ENCODE measurements around the gene PRKG1. TPM values are rescaled to one million over a fixed set of nuclear protein-coding genes. Genes with fewer than 3 reads are reported as not detected.

The PRKG1 gene
- total RNA-seq, 2 experiments from 2014 or later = not detected

- H3K27ac Mint-ChIP-seq = no peak overlapping the region
- H3K9me3 Mint-ChIP-seq (ENCODE audit: low read depth) = no peaks in the 10 kb centered on the region
These were observed 427.1 kb downstream of the PRKG1 start for GRCh38 chr10:51501396-51501795.

GRCh38 chr10:51502124-51502523 is 427.8 kb downstream of the PRKG1 start:
- CTCF ChIA-PET = no interaction called here
- ATAC-seq (no peak), DNase-seq (no peak)
- Mint-ChIP-seq H3K27ac (no peak overlapping the region), H3K4me3 (no peak overlapping the region), H3K27me3 (no peaks in the 10 kb centered on the region), H3K4me1 (no peaks in the 10 kb centered on the region), H3K36me3 (no peaks in the 10 kb centered on the region), H3K9me3 (ENCODE audit: low read depth) (no peaks in the 10 kb centered on the region)

More at GRCh38 chr10:51501396-51501795, 427.1 kb downstream of the PRKG1 start:
- ATAC-seq = no peak
- H3K27me3 Mint-ChIP-seq = no peaks in the 10 kb centered on the region
- no peak for DNase-seq
- no peak overlapping the region for H3K4me3 Mint-ChIP-seq
- CTCF ChIA-PET = no interaction called here
- no peaks in the 10 kb centered on the region for H3K4me1 Mint-ChIP-seq
- H3K36me3 Mint-ChIP-seq = no peaks in the 10 kb centered on the region

- CTCF ChIA-PET = no interaction called here
- no peaks in the 10 kb centered on the region for H3K4me1 Mint-ChIP-seq
- H3K27me3 Mint-ChIP-seq = no peaks in the 10 kb centered on the region
- no peak for DNase-seq
- H3K9me3 Mint-ChIP-seq (ENCODE audit: low read depth) = no peaks in the 10 kb centered on the region
- no peak overlapping the region for H3K27ac Mint-ChIP-seq
- no peaks in the 10 kb centered on the region for H3K36me3 Mint-ChIP-seq
- no peak for ATAC-seq
- H3K4me3 Mint-ChIP-seq = no peak overlapping the region
These were observed 429.1 kb downstream of the PRKG1 start for GRCh38 chr10:51503378-51503777.

- ATAC-seq = no peak
- CTCF ChIA-PET = no interaction called here
- no peaks in the 10 kb centered on the region for H3K9me3 Mint-ChIP-seq (ENCODE audit: low read depth)
These were observed 433.2 kb downstream of the PRKG1 start for GRCh38 chr10:51507476-51507875.

GRCh38 chr10:51508156-51508555 is 433.9 kb downstream of the PRKG1 start:
- CTCF ChIA-PET = no interaction called here
- ATAC-seq = no peak
- Mint-ChIP-seq H3K4me1 (no peaks in the 10 kb centered on the region), H3K9me3 (ENCODE audit: low read depth) (no peaks in the 10 kb centered on the region), H3K27ac (no peak overlapping the region), H3K4me3 (no peak overlapping the region), H3K36me3 (no peaks in the 10 kb centered on the region), H3K27me3 (no peaks in the 10 kb centered on the region)
- no peak for DNase-seq

More at GRCh38 chr10:51507476-51507875, 433.2 kb downstream of the PRKG1 start:
- no peaks in the 10 kb centered on the region for H3K36me3 Mint-ChIP-seq
- H3K27me3 Mint-ChIP-seq = no peaks in the 10 kb centered on the region
- H3K4me1 Mint-ChIP-seq = no peaks in the 10 kb centered on the region
- H3K4me3 Mint-ChIP-seq = no peak overlapping the region
- no peak for DNase-seq
- no peak overlapping the region for H3K27ac Mint-ChIP-seq

- H3K4me3 Mint-ChIP-seq = no peak overlapping the region
- no peaks in the 10 kb centered on the region for H3K4me1 Mint-ChIP-seq
- ATAC-seq (no peak), DNase-seq (no peak)
- H3K9me3 Mint-ChIP-seq (ENCODE audit: low read depth) = no peaks in the 10 kb centered on the region
- H3K27ac Mint-ChIP-seq = no peak overlapping the region
- no peaks in the 10 kb centered on the region for H3K27me3 Mint-ChIP-seq
- H3K36me3 Mint-ChIP-seq = no peaks in the 10 kb centered on the region
- CTCF ChIA-PET = no interaction called here
These were observed 435.9 kb downstream of the PRKG1 start for GRCh38 chr10:51510231-51510630.

GRCh38 chr10:51521605-51522004 is 447.3 kb downstream of the PRKG1 start:
- ATAC-seq (no peak), DNase-seq (no peak)
- CTCF ChIA-PET = no interaction called here
- Mint-ChIP-seq H3K36me3 (no peaks in the 10 kb centered on the region), H3K27ac (no peak overlapping the region), H3K4me1 (no peaks in the 10 kb centered on the region), H3K9me3 (ENCODE audit: low read depth) (no peaks in the 10 kb centered on the region), H3K4me3 (no peak overlapping the region), H3K27me3 (peaks cover 2% of the 10 kb centered on the region)

GRCh38 chr10:51522858-51523257 is 448.6 kb downstream of the PRKG1 start:
- Mint-ChIP-seq H3K27me3 (peaks cover 9% of the 10 kb centered on the region), H3K27ac (no peak overlapping the region), H3K36me3 (no peaks in the 10 kb centered on the region), H3K4me3 (no peak overlapping the region), H3K9me3 (ENCODE audit: low read depth) (no peaks in the 10 kb centered on the region), H3K4me1 (no peaks in the 10 kb centered on the region)
- DNase-seq (no peak), ATAC-seq (no peak)
- CTCF ChIA-PET = no interaction called here

GRCh38 chr10:51523440-51523839 is 449.2 kb downstream of the PRKG1 start:
- Mint-ChIP-seq H3K4me1 (no peaks in the 10 kb centered on the region), H3K27me3 (peaks cover 13% of the 10 kb centered on the region), H3K36me3 (no peaks in the 10 kb centered on the region), H3K9me3 (ENCODE audit: low read depth) (no peaks in the 10 kb centered on the region), H3K27ac (no peak overlapping the region), H3K4me3 (no peak overlapping the region)
- CTCF ChIA-PET = no interaction called here
- no peak for ATAC-seq
- no peak for DNase-seq

- no peak overlapping the region for H3K27ac Mint-ChIP-seq
- CTCF ChIA-PET = no interaction called here
- ATAC-seq (no peak), DNase-seq (no peak)
- no peaks in the 10 kb centered on the region for H3K9me3 Mint-ChIP-seq (ENCODE audit: low read depth)
- no peak overlapping the region for H3K4me3 Mint-ChIP-seq
- H3K4me1 Mint-ChIP-seq = no peaks in the 10 kb centered on the region
- H3K27me3 Mint-ChIP-seq = peaks cover 13% of the 10 kb centered on the region
- H3K36me3 Mint-ChIP-seq = no peaks in the 10 kb centered on the region
These were observed 449.8 kb downstream of the PRKG1 start for GRCh38 chr10:51524041-51524440.

- H3K4me3 Mint-ChIP-seq = no peak overlapping the region
- H3K27ac Mint-ChIP-seq = no peak overlapping the region
- H3K9me3 Mint-ChIP-seq (ENCODE audit: low read depth) = no peaks in the 10 kb centered on the region
- DNase-seq (no peak), ATAC-seq (no peak)
- H3K27me3 Mint-ChIP-seq = peaks cover 14% of the 10 kb centered on the region
- no peaks in the 10 kb centered on the region for H3K4me1 Mint-ChIP-seq
- H3K36me3 Mint-ChIP-seq = no peaks in the 10 kb centered on the region
- CTCF ChIA-PET = no interaction called here
These were observed 453.4 kb downstream of the PRKG1 start for GRCh38 chr10:51527522-51528219.

- no peak overlapping the region for H3K4me3 Mint-ChIP-seq
- H3K27me3 Mint-ChIP-seq = peaks cover 15% of the 10 kb centered on the region
- CTCF ChIA-PET = no interaction called here
These were observed 454.2 kb downstream of the PRKG1 start for GRCh38 chr10:51528527-51528926.

GRCh38 chr10:51530541-51530940 is 456.3 kb downstream of the PRKG1 start:
- CTCF ChIA-PET = no interaction called here

More at GRCh38 chr10:51528527-51528926, 454.2 kb downstream of the PRKG1 start:
- Mint-ChIP-seq H3K4me1 (no peaks in the 10 kb centered on the region), H3K27ac (no peak overlapping the region), H3K9me3 (ENCODE audit: low read depth) (no peaks in the 10 kb centered on the region), H3K36me3 (no peaks in the 10 kb centered on the region)
- DNase-seq = no peak
- ATAC-seq = no peak

GRCh38 chr10:51532044-51532443 is 457.8 kb downstream of the PRKG1 start:
- Mint-ChIP-seq H3K4me3 (no peak overlapping the region), H3K9me3 (ENCODE audit: low read depth) (no peaks in the 10 kb centered on the region), H3K27ac (no peak overlapping the region), H3K36me3 (no peaks in the 10 kb centered on the region), H3K27me3 (peaks cover 18% of the 10 kb centered on the region), H3K4me1 (no peaks in the 10 kb centered on the region)
- CTCF ChIA-PET = no interaction called here
- no peak for ATAC-seq
- no peak for DNase-seq

More at GRCh38 chr10:51530541-51530940, 456.3 kb downstream of the PRKG1 start:
- Mint-ChIP-seq H3K4me3 (no peak overlapping the region), H3K36me3 (no peaks in the 10 kb centered on the region), H3K27me3 (peaks cover 16% of the 10 kb centered on the region), H3K4me1 (no peaks in the 10 kb centered on the region), H3K27ac (no peak overlapping the region), H3K9me3 (ENCODE audit: low read depth) (no peaks in the 10 kb centered on the region)
- DNase-seq (no peak), ATAC-seq (no peak)

GRCh38 chr10:51542853-51543252 is 468.6 kb downstream of the PRKG1 start:
- Mint-ChIP-seq H3K27ac (no peak overlapping the region), H3K36me3 (no peaks in the 10 kb centered on the region), H3K4me1 (no peaks in the 10 kb centered on the region), H3K27me3 (peaks cover 3% of the 10 kb centered on the region), H3K9me3 (ENCODE audit: low read depth) (no peaks in the 10 kb centered on the region), H3K4me3 (no peak overlapping the region)
- ATAC-seq (no peak), DNase-seq (no peak)
- CTCF ChIA-PET = no interaction called here

All from activated CD8-positive, alpha-beta memory T cell treated with anti-CD3 and anti-CD28 coated beads, Interleukin-2, amount 10 ng/mL, durations not matched to agents 7 days and 5 days (primary cell).